DMS 273 (cell line): ENCODE data around the gene FOSB.

Source experiments
- DNase-seq: peaks from one replicate; lab custom pipeline; 2025; ENCODE audit not compliant: unreplicated experiment; lab: John Stamatoyannopoulos, UW

The FOSB gene

DNA sequence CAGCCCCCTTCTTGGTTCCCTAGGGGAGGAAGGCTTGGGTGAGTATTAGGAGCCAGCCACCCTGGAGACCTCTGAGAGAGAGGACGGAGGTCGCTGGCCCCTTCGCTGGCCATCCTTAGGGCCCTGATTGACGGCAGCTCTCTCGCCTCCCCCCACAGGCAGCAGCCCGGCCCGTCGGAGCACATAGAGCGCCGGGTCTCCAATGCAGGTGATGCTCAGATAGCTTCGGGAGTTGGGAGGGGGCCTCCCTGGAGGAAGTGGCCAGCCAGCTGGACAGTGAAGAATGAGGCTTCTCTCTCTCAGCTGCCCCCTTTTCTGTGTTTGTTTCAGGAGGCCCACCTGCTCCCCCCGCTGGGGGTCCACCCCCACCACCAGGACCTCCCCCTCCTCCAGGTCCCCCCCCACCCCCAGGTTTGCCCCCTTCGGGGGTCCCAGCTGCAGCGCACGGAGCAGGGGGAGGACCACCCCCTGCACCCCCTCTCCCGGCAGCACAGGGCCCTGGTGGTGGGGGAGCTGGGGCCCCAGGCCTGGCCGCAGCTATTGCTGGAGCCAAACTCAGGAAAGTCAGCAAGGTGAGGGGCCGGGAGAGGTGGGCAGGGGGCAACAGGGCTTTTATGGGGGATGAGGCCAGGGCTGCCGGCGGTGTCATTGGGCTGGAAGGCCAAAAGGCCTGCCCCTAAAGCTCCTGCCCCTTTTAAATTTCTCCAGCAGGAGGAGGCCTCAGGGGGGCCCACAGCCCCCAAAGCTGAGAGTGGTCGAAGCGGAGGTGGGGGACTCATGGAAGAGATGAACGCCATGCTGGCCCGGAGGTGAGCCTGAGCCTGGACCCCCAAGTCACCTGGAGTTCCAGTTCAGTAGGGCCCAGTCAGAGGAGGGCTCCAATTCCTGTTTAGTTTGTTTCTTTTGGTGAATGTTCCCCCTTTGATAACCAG lies 54.5 kb downstream of the FOSB start:
- DNase-seq = no peak

DNA sequence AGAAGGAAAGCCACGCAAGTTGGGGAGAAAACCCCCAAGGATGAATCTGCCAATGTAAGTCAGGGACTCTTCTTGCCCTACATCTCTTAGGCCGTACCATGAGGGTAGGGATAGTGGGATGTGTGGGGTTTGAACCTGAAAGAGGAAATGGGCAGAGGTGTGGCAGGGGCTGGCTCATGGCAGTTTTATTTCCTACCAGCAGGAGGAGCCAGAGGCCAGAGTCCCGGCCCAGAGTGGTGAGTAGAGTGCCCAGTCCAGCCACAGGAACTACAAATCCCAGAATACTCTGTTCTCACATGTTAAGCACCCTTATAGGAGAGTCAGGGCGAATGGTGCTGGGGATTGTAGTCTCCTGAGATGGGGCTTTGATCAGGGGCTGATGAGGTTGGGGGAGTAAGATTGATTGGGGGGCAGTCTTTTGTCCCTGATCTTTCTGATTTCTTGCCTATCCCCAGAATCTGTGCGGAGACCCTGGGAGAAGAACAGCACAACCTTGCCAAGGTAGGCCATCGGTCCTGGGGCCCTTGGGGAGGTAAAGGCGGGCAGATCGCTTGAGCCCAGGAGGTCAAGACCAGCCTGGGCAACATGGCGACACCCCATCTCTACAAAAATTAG lies 56.0 kb downstream of the FOSB start:
- DNase-seq = peak; percentile 94

DNA sequence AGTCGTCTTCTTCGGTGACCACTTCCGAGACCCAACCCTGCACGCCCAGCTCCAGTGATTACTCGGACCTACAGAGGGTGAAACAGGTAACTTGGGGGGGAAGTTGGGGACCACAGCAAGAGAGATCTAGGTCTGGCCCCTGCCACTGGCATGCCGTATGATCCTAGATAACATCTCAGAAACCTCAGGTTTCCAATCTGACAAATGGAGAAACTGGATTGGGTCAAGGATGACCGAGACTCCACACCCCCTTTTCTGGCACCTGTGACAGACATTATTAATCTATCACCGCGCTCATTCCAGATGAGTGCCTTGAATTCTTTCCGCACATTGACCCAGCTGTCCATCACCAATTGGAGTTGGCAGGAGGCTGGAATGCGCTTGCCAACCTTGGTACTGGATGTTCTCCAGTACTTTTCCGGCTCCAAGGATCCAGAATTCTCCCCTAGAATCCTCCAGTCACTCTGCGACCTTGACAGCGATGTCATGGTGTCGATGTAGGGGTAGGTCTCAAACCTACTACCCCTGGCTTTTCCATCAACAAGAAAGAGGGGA lies 56.9 kb downstream of the FOSB start:
- no peak for DNase-seq
